ENCODE results near the gene ADGRL3. TPM values are rescaled to one million over a fixed set of nuclear protein-coding genes. Genes with fewer than 3 reads are reported as not detected.

Gene ADGRL3
- polyA plus RNA-seq, 1 experiment, result 0.35 TPM

DNA sequence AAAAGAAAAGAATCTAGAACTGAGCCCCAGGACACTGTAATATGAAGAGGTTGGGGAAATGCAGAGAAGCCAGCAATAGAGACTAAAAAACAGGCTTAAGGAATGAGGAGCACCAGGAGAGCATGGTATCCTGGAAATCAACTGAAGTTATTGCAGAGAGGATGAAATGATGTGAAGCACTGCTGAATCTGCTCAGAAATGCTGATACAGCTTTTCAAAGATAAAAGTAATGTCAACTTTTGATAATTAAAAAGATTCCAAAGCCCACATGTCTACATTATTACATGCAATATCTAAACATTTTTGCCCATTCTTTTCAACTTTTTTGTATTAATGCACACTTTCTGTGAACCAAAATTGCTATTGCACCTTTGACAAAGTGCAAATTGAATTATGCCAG lies 718.4 kb downstream of the ADGRL3 start:
- TF ChIP-seq, protein P1, sequence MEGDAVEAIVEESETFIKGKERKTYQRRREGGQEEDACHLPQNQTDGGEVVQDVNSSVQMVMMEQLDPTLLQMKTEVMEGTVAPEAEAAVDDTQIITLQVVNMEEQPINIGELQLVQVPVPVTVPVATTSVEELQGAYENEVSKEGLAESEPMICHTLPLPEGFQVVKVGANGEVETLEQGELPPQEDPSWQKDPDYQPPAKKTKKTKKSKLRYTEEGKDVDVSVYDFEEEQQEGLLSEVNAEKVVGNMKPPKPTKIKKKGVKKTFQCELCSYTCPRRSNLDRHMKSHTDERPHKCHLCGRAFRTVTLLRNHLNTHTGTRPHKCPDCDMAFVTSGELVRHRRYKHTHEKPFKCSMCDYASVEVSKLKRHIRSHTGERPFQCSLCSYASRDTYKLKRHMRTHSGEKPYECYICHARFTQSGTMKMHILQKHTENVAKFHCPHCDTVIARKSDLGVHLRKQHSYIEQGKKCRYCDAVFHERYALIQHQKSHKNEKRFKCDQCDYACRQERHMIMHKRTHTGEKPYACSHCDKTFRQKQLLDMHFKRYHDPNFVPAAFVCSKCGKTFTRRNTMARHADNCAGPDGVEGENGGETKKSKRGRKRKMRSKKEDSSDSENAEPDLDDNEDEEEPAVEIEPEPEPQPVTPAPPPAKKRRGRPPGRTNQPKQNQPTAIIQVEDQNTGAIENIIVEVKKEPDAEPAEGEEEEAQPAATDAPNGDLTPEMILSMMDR (IDR thresholded peaks at IDR 0.05; ENCODE audit: low read depth, low read length), result no peak
- POLR2A ChIA-PET, result no interaction called here
- no peak for DNase-seq (ENCODE audit: low read depth, low spot score)
- Histone ChIP-seq H3K27ac (ENCODE audit: low read depth, low read length) (no peak overlapping the region), H3K27me3 (ENCODE audit: control insufficient read depth, insufficient read depth, low read length) (no peaks in the 10 kb centered on the region), H3K4me3 (ENCODE audit: low read depth, low read length) (no peak overlapping the region), H3K9me3 (ENCODE audit: control insufficient read depth, insufficient read depth, low read length) (no peaks in the 10 kb centered on the region)
- CTCF ChIA-PET, result no interaction called here

DNA sequence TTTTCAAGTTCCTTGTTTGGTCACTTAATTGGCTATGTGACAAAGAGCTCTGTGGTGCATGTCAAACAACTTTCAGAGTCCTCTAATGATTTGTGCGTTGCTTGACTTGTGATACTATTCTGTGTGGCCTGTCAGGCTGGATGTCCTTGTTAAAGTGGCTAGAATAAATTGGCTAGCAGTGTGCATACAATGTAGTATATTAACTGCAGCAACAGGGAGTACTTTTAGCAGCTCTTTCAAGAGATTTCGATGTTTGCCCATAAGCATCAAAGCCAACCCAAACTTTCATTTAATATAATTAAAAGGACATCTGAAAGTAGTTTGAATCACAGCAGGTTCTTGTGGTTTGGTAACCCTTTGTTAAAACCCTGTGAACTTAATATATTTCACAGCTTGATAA lies 718.9 kb downstream of the ADGRL3 start:
- ChIA-PET POLR2A (no interaction called here), CTCF (no interaction called here)

DNA sequence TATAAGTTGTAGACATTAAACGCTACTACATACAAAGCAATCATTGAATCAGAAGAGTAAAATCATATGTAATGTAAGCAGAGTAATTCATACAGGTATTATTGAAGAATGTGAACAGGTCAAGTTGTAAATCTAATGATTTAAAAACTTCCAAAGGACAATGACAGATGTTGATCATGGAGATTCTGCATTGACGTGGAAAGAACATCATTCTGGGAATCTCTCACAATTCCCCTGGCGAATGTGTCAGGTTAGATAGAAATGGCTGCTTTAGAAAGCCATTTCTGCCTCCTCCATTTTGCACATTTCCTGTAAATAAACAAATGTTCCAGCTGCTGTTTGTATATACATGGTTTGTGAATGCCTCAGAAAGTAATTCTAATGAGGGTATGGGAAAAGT lies 719.4 kb downstream of the ADGRL3 start:
- ChIA-PET CTCF (no interaction called here), POLR2A (no interaction called here)
- Histone ChIP-seq H3K4me3 (ENCODE audit: low read depth, low read length) (no peak overlapping the region), H3K27ac (ENCODE audit: low read depth, low read length) (no peak overlapping the region), H3K9me3 (ENCODE audit: control insufficient read depth, insufficient read depth, low read length) (no peaks in the 10 kb centered on the region), H3K27me3 (ENCODE audit: control insufficient read depth, insufficient read depth, low read length) (no peaks in the 10 kb centered on the region)
- no peak for DNase-seq (ENCODE audit: low read depth, low spot score)
- TF ChIP-seq, protein P1 (IDR thresholded peaks at IDR 0.05; ENCODE audit: low read depth, low read length), result no peak

More for the DNA sequence above, 718.9 kb downstream of the ADGRL3 start:
- no peaks in the 10 kb centered on the region for H3K9me3 ChIP-seq (ENCODE audit: control insufficient read depth, insufficient read depth, low read length)
- no peak overlapping the region for H3K4me3 ChIP-seq (ENCODE audit: low read depth, low read length)
- TF ChIP-seq, protein P1 (IDR thresholded peaks at IDR 0.05; ENCODE audit: low read depth, low read length), result no peak
- H3K27me3 ChIP-seq (ENCODE audit: control insufficient read depth, insufficient read depth, low read length), result no peaks in the 10 kb centered on the region
- H3K27ac ChIP-seq (ENCODE audit: low read depth, low read length), result no peak overlapping the region
- no peak for DNase-seq (ENCODE audit: low read depth, low spot score)

DNA sequence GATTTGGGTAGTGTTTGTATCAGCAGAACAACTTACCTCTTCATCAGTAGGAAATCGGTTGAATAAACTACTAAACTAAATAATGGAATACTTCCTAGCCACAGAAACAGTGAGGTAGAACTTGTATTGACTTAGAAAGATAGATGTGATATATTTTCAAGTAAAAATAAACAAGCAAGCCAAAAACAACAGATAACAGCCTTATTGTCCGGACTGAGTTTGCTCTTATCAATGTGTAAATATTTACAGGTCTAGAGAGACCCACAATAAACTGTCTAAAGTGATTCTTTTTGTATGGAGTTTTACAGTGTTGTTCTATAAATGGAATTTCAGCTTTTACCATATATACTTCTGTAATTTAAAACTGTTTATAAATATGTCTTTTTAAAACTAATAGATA lies 721.8 kb downstream of the ADGRL3 start:
- Histone ChIP-seq H3K9me3 (ENCODE audit: control insufficient read depth, insufficient read depth, low read length) (no peaks in the 10 kb centered on the region), H3K27ac (ENCODE audit: low read depth, low read length) (no peak overlapping the region), H3K27me3 (ENCODE audit: control insufficient read depth, insufficient read depth, low read length) (no peaks in the 10 kb centered on the region), H3K4me3 (ENCODE audit: low read depth, low read length) (no peak overlapping the region)
- POLR2A ChIA-PET, result no interaction called here
- CTCF ChIA-PET, result no interaction called here
- TF ChIP-seq, protein P1 (IDR thresholded peaks at IDR 0.05; ENCODE audit: low read depth, low read length), result no peak
- no peak for DNase-seq (ENCODE audit: low read depth, low spot score)

DNA sequence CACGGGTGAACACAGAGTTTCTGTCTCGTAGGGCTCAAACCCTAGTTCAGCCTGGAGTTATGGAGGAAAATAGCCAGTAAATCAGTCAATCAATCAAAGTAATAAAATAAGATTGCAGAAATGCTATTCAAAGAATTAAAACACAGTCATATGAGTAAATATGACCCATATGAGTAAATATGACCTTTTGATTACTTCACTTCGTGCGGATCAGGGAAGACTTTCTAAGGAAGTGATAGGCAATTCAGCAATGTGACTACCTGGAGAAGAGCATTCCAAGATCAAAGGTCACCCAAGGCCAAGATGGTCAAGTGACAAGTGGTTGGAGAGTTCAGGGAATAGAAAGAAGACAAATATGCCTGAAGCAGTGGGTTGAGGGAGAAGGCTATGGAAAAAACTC lies 722.6 kb downstream of the ADGRL3 start:
- DNase-seq (ENCODE audit: low read depth, low spot score), result no peak
- ChIA-PET POLR2A (no interaction called here), CTCF (no interaction called here)
- H3K27ac ChIP-seq (ENCODE audit: low read depth, low read length), result no peak overlapping the region
- H3K9me3 ChIP-seq (ENCODE audit: control insufficient read depth, insufficient read depth, low read length), result no peaks in the 10 kb centered on the region
- TF ChIP-seq, protein P1 (IDR thresholded peaks at IDR 0.05; ENCODE audit: low read depth, low read length), result no peak
- no peaks in the 10 kb centered on the region for H3K27me3 ChIP-seq (ENCODE audit: control insufficient read depth, insufficient read depth, low read length)
- H3K4me3 ChIP-seq (ENCODE audit: low read depth, low read length), result no peak overlapping the region
